HepG2 (cell line): ENCODE measurements around the gene SH2D3C. TPM values are rescaled to one million over a fixed set of nuclear protein-coding genes. Genes with fewer than 3 reads are reported as not detected.

Experiments
- ARID4A ChIP-seq: sonication (generic); formaldehyde crosslinking; IDR thresholded peaks from 2 replicates; pipeline ENCODE4 v1.5.0; 2020; ENCODE audit warnings: mild to moderate bottlenecking, missing genetic modification reagents, borderline replicate concordance
- ARNTL ChIP-seq: sonication (generic); formaldehyde crosslinking; IDR thresholded peaks from 2 replicates; pipeline ENCODE4 v1.4.0; 2020; ENCODE audit warnings: mild to moderate bottlenecking, missing genetic modification reagents
- CEBPG ChIP-seq: IDR thresholded peaks from 2 replicates; pipeline ENCODE4 v1.6.1; 2016
- HES4 ChIP-seq: sonication (generic); formaldehyde crosslinking; IDR thresholded peaks from 2 replicates; pipeline ENCODE4 v1.9.0; 2021; ENCODE audit warnings: mild to moderate bottlenecking, missing genetic modification reagents, borderline replicate concordance
- IRF9 ChIP-seq: sonication (generic); formaldehyde crosslinking; IDR thresholded peaks from 2 replicates; pipeline ENCODE4 v1.8.0; 2022; ENCODE audit warnings: missing genetic modification reagents, mild to moderate bottlenecking, borderline replicate concordance
- JUN ChIP-seq: sonication (generic); formaldehyde crosslinking; IDR thresholded peaks from 2 replicates; pipeline ENCODE4 v1.4.0; 2020; ENCODE audit warnings: mild to moderate bottlenecking, missing genetic modification reagents
- MYC ChIP-seq: sonication (generic); formaldehyde crosslinking; IDR thresholded peaks from 2 replicates; pipeline ENCODE4 v1.9.0; 2021; ENCODE audit warnings: missing genetic modification reagents, borderline replicate concordance
- MYPOP ChIP-seq: sonication (generic); formaldehyde crosslinking; IDR thresholded peaks from 2 replicates; pipeline ENCODE4 v1.8.1; 2023; ENCODE audit warnings: mild to moderate bottlenecking, moderate library complexity, missing genetic modification reagents
- NKX3-1 ChIP-seq: sonication (generic); formaldehyde crosslinking; IDR thresholded peaks from 2 replicates; pipeline ENCODE4 v1.5.0; 2020; ENCODE audit warnings: missing genetic modification reagents
- PHF20 ChIP-seq: sonication (generic); formaldehyde crosslinking; IDR thresholded peaks from 2 replicates; pipeline ENCODE4 v1.5.0; 2020; ENCODE audit warnings: mild to moderate bottlenecking, missing genetic modification reagents
- SMYD3 ChIP-seq: sonication (generic); formaldehyde crosslinking; IDR thresholded peaks from 2 replicates; pipeline ENCODE4 v1.8.1; 2023; ENCODE audit warnings: mild to moderate bottlenecking, missing genetic modification reagents
- SOX6 ChIP-seq, 2 experiments: fragments of 450-650 bp in 1 of 2; sonication (generic) in 1 of 2; formaldehyde crosslinking in 1 of 2; IDR thresholded peaks; 2 replicates each; pipeline versions ENCODE4 v1.4.0 to v1.6.1; 2017 to 2020; ENCODE audit warnings: antibody characterized with exemption in 1 of 2, mild to moderate bottlenecking in 1 of 2, missing genetic modification reagents in 1 of 2
- ZBTB7B ChIP-seq: sonication (generic); formaldehyde crosslinking; IDR thresholded peaks from 2 replicates; pipeline ENCODE4 v1.4.0; 2020; ENCODE audit warnings: missing genetic modification reagents
- ZFP41 ChIP-seq: sonication (generic); formaldehyde crosslinking; IDR thresholded peaks from 2 replicates; pipeline ENCODE4 v1.4.0; 2020; ENCODE audit warnings: mild to moderate bottlenecking, missing genetic modification reagents, borderline replicate concordance
- ZNF12 ChIP-seq: sonication (generic); formaldehyde crosslinking; IDR thresholded peaks from 2 replicates; pipeline ENCODE4 v1.5.0; 2020; ENCODE audit warnings: missing genetic modification reagents
- ZNF225 ChIP-seq: sonication (generic); formaldehyde crosslinking; IDR thresholded peaks from 2 replicates; pipeline ENCODE4 v1.4.0; 2020; ENCODE audit warnings: mild to moderate bottlenecking, missing genetic modification reagents
- ZNF274 ChIP-seq: sonication (generic); formaldehyde crosslinking; IDR thresholded peaks from 2 replicates; pipeline ENCODE4 v1.5.1; 2020; ENCODE audit warnings: mild to moderate bottlenecking, missing genetic modification reagents
- ZNF329 ChIP-seq: sonication (generic); formaldehyde crosslinking; IDR thresholded peaks from 2 replicates; pipeline ENCODE4 v1.9.0; 2021; ENCODE audit warnings: low read depth, mild to moderate bottlenecking, missing genetic modification reagents
- ZNF674 ChIP-seq: sonication (generic); formaldehyde crosslinking; IDR thresholded peaks from 2 replicates; pipeline ENCODE4 v1.5.0; 2020; ENCODE audit warnings: low read depth, mild to moderate bottlenecking, missing genetic modification reagents
- ZNF782 ChIP-seq: sonication (generic); formaldehyde crosslinking; IDR thresholded peaks from 2 replicates; pipeline ENCODE4 v1.4.0; 2020; ENCODE audit warnings: missing genetic modification reagents, mild to moderate bottlenecking, borderline replicate concordance
- polyA plus RNA-seq, 8 experiments: library from polyadenylated mRNA; depleted of rRNA in 3 of 8; stranded (reverse) in 7 of 8; unstranded in 1 of 8; fragments of >200 nt; fragmentation: Illumina TruSeq in 4 of 8; extraction: Trizol in 4 of 8; gene quantifications; 2 replicates each; pipeline versions ENCODE4 v1.2.1 to v1.2.3, GENCODE V29; 2011 to 2016; ENCODE audit warnings: low read depth in 4 of 8, missing spikeins in 1 of 8, mixed read lengths in 1 of 8; ENCODE audit not compliant: insufficient read depth in 1 of 8
- total RNA-seq, 5 experiments: library from RNA; depleted of rRNA; stranded (reverse); fragments of >200 nt; fragmentation: Illumina TruSeq; extraction: Trizol; gene quantifications; 2 replicates each; pipeline ENCODE4 v1.2.3, GENCODE V29; 2016; ENCODE audit warnings: low read depth in 1 of 5

Gene SH2D3C
- total and polyA plus RNA-seq, 2 of the 13 experiments (the other 11 are each of a cell fraction or from before 2014, with no cell fraction given), result not detected

- TF ChIP-seq SOX6 (IDR thresholded peaks at IDR 0.05) (no peak), SOX6 (CRISPR knock-in tag; IDR thresholded peaks at IDR 0.05) (peak; percentile 60; the same call in 1 of the 2 replicates), ZNF225 (CRISPR knock-in tag) (0 out of 2 replicates have a peak, but pooled peaks have one; percentile 41), ZNF674 (peak; percentile 86; the same call in 1 of the 2 replicates), ARNTL (CRISPR knock-in tag) (peak; percentile 71; the same call in 1 of the 2 replicates), ZFP41 (CRISPR knock-in tag) (no peak), ZNF12 (CRISPR knock-in tag) (peak; percentile 58; the same call in 1 of the 2 replicates), NKX3-1 (no peak; the same call in 1 of the 2 replicates), ZNF329 (CRISPR knock-in tag) (no peak), CEBPG (CRISPR knock-in tag) (no peak), HES4 (CRISPR knock-in tag) (0 out of 2 replicates have a peak, but pooled peaks have one; percentile 29), ZNF782 (peak; percentile 73), JUN (CRISPR knock-in tag) (no peak), ARID4A (CRISPR knock-in tag) (peak; percentile 94), MYC (CRISPR knock-in tag) (peak; percentile 98), ZBTB7B (CRISPR knock-in tag) (peak; percentile 13; the same call in 1 of the 2 replicates), IRF9 (CRISPR knock-in tag) (peak; percentile 73; the same call in 1 of the 2 replicates), ZNF274 (CRISPR knock-in tag) (0 out of 2 replicates have a peak, but pooled peaks have one; percentile 58), MYPOP (CRISPR knock-in tag) (peak; percentile 88), PHF20 (CRISPR knock-in tag) (peak; percentile 84), SMYD3 (CRISPR knock-in tag) (no peak)
Measured at GRCh38 chr9:127802576-127803443, 24.3 kb upstream of the SH2D3C start, which contains the start of gene FPGS (continued).
